CD14-positive monocyte (primary cell): ENCODE data around the gene KHDRBS1. TPM values are rescaled to one million over a fixed set of nuclear protein-coding genes. Genes with fewer than 3 reads are reported as not detected.

Source experiments
- DNase-seq, 3 donors: peaks; one replicate each; pipeline ENCODE4 v3.0.0-alpha.2; 2011 to 2022
- H2AFZ ChIP-seq: 2 replicates; pipeline ENCODE4 v1.6.0; 2012; ENCODE audit warnings: mild to moderate bottlenecking, low read depth, low read length, inconsistent platforms; ENCODE audit not compliant: insufficient read depth, poor library complexity, severe bottlenecking
- H3K27ac ChIP-seq, 2 donors: 1 replicate in 1 of 2; 2 replicates in 1 of 2; pipeline ENCODE4 v1.5.1; 2012 to 2013; ENCODE audit warnings: low read length in 2 of 2, control low read depth in 1 of 2, inconsistent platforms in 1 of 2, low read depth in 1 of 2, mild to moderate bottlenecking in 1 of 2
- H3K27me3 ChIP-seq, 2 donors: one replicate each; pipeline versions ENCODE4 v1.6.0 to v1.6.1; 2011 to 2013; ENCODE audit warnings: low read length in 2 of 2; ENCODE audit not compliant: control insufficient read depth in 2 of 2, insufficient read depth in 2 of 2
- H3K36me3 ChIP-seq, 2 donors: replicated peaks in 1 of 2; 1 replicate in 1 of 2; 2 replicates in 1 of 2; pipeline versions ENCODE4 v1.5.1 to v1.6.1; 2012 to 2013; ENCODE audit warnings: low read length in 2 of 2, control low read depth in 1 of 2, inconsistent platforms in 1 of 2, mild to moderate bottlenecking in 1 of 2; ENCODE audit not compliant: insufficient read depth in 2 of 2, control insufficient read depth in 1 of 2
- H3K4me1 ChIP-seq, 2 donors: 1 replicate in 1 of 2; 2 replicates in 1 of 2; pipeline versions ENCODE4 v1.5.1 to v1.6.1; 2012 to 2013; ENCODE audit warnings: low read length in 2 of 2, control low read depth in 1 of 2, inconsistent platforms in 1 of 2, mild to moderate bottlenecking in 1 of 2, moderate library complexity in 1 of 2; ENCODE audit not compliant: insufficient read depth in 2 of 2, control insufficient read depth in 1 of 2
- H3K4me2 ChIP-seq: replicated peaks from 2 replicates; pipeline ENCODE3; 2012; ENCODE audit warnings: low read length, moderate library complexity, mild to moderate bottlenecking; ENCODE audit not compliant: poor library complexity, severe bottlenecking; ENCODE audit errors: extremely low read depth
- H3K4me3 ChIP-seq, 3 experiments: fragments of 200-600 bp in 1 of 3; sonication (generic) in 1 of 3; replicated peaks in 1 of 3; 1 replicate in 2 of 3; 2 replicates in 1 of 3; pipeline ENCODE4 v1.5.1; 2011 to 2013; ENCODE audit warnings: low read length in 3 of 3, mild to moderate bottlenecking in 3 of 3, control low read depth in 2 of 3, low read depth in 2 of 3, inconsistent platforms in 1 of 3, moderate library complexity in 1 of 3
- H3K79me2 ChIP-seq: 2 replicates; pipeline ENCODE4 v1.6.0; 2012; ENCODE audit warnings: mild to moderate bottlenecking, control low read depth, inconsistent platforms, low read length, moderate library complexity; ENCODE audit not compliant: insufficient read depth
- H3K9ac ChIP-seq: 2 replicates; pipeline ENCODE4 v1.6.0; 2017; ENCODE audit warnings: low read length, mild to moderate bottlenecking; ENCODE audit not compliant: insufficient read depth, poor library complexity, severe bottlenecking
- H3K9me3 ChIP-seq, 2 donors: replicated peaks in 1 of 2; 1 replicate in 1 of 2; 2 replicates in 1 of 2; pipeline versions ENCODE4 v1.5.1 to v1.6.1; 2012 to 2013; ENCODE audit warnings: low read length in 2 of 2, control low read depth in 1 of 2; ENCODE audit not compliant: control insufficient read depth in 1 of 2, insufficient read depth in 1 of 2
- H4K20me1 ChIP-seq: 2 replicates; pipeline ENCODE4 v1.6.0; 2012; ENCODE audit warnings: mild to moderate bottlenecking, low read length, control low read depth, moderate library complexity; ENCODE audit not compliant: insufficient read depth
- H3K27ac Mint-ChIP-seq, 7 donors: one replicate each; pipeline ENCODE4 v1.8.0; 2020; ENCODE audit warnings: mild to moderate bottlenecking in 7 of 7, mixed read lengths in 7 of 7, moderate library complexity in 6 of 7, inconsistent platforms in 2 of 7
- H3K27me3 Mint-ChIP-seq, 3 donors: one replicate each; pipeline ENCODE4 v1.8.0; 2021 to 2022; ENCODE audit warnings: low read depth in 3 of 3, mild to moderate bottlenecking in 3 of 3, mixed read lengths in 3 of 3, moderate library complexity in 3 of 3, inconsistent platforms in 1 of 3
- H3K36me3 Mint-ChIP-seq, 2 donors: one replicate each; pipeline ENCODE4 v1.8.0; 2020; ENCODE audit warnings: mixed read lengths in 2 of 2, inconsistent platforms in 1 of 2, mild to moderate bottlenecking in 1 of 2
- H3K4me1 Mint-ChIP-seq: one replicate; pipeline ENCODE4 v1.8.0; 2020; ENCODE audit warnings: mild to moderate bottlenecking, mixed read lengths
- H3K4me3 Mint-ChIP-seq, 2 donors: one replicate each; pipeline ENCODE4 v1.8.0; 2020; ENCODE audit warnings: mild to moderate bottlenecking in 2 of 2, mixed read lengths in 2 of 2, moderate library complexity in 1 of 2
- H3K9me3 Mint-ChIP-seq, 7 donors: one replicate each; pipeline ENCODE4 v1.8.0; 2020 to 2022; ENCODE audit warnings: mixed read lengths in 7 of 7, mild to moderate bottlenecking in 6 of 7, moderate library complexity in 6 of 7, inconsistent platforms in 2 of 7
- WGBS: methylation state at CpG from one replicate; pipeline ENCODE4 v1.1.5; 2013; ENCODE audit warnings: missing lambda C conversion rate; ENCODE audit not compliant: insufficient coverage; 5-methylcytosine and 5-hydroxymethylcytosine counted together
- intact Hi-C, 2 donors: fragments of 100-400 bp; cut with micrococcal nuclease; formaldehyde crosslinking; loops; one replicate each; pipeline versions ENCODE4 v1.15.0 to v1.15.1; 2023
- polyA plus RNA-seq, 3 donors: library from polyadenylated mRNA; depleted of rRNA in 1 of 3; unstranded in 2 of 3; stranded (reverse) in 1 of 3; fragments of 300-500 nt in 2 of 3; fragments of >200 nt in 1 of 3; fragmentation: Illumina TruSeq in 2 of 3; gene quantifications; 1 replicate in 2 of 3; 2 replicates in 1 of 3; pipeline ENCODE4 v1.2.3, GENCODE V29; 2012 to 2021
- TF ChIP-seq, protein P1 (sequence below): fragments of 200-600 bp; IDR thresholded peaks from one replicate; pipeline ENCODE4 v1.8.0; 2022; ENCODE audit warnings: antibody characterized with exemption, mild to moderate bottlenecking

Gene KHDRBS1
- polyA plus RNA-seq, 3 donors = 40.7 to 65.6 (median 51.6) TPM

DNA sequence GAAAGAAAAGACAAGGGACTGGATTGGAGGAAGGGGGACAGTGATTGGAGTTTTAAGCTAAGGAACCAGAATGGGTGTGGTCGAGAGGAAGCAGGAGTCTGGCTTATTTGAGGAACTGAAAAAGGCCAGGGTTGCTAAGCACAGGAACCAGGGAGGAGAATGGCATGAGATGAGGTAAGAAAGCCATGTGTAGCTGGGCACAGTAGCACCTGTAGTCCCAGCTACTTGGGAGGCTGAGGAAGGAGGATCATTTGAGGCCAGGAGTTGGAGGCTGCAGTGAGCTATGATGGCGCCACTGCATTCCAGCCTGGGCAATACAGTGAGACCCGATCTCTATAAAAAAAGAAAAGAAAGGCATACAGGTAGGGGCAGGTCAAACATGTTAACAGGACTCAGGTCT lies 8.1 kb upstream of the KHDRBS1 start:
- Mint-ChIP-seq H3K4me1 (peaks cover 33% of the 10 kb centered on the region), H3K9me3 (peaks cover 0 to 5% (median 0%) of the 10 kb centered on the region in 7 donors), H3K36me3 (no peaks in the 10 kb centered on the region), H3K4me3 (peak overlapping the region in 1 of 2 donors; percentile 66), H3K27me3 (peaks cover 0 to 3% (median 1%) of the 10 kb centered on the region in 3 donors), H3K27ac (peak overlapping the region; percentile 18 to 91 (median 81))
- no peaks in the 10 kb centered on the region for H3K36me3 ChIP-seq
- H2AFZ ChIP-seq = no peak overlapping the region
- H3K27me3 ChIP-seq = no peaks in the 10 kb centered on the region
- no peak overlapping the region for H3K9ac ChIP-seq
- H3K4me2 ChIP-seq = peak overlapping the region; percentile 37
- peak overlapping the region in 1 of 2 donors; percentile 27 for H3K27ac ChIP-seq
- TF ChIP-seq, protein P1, sequence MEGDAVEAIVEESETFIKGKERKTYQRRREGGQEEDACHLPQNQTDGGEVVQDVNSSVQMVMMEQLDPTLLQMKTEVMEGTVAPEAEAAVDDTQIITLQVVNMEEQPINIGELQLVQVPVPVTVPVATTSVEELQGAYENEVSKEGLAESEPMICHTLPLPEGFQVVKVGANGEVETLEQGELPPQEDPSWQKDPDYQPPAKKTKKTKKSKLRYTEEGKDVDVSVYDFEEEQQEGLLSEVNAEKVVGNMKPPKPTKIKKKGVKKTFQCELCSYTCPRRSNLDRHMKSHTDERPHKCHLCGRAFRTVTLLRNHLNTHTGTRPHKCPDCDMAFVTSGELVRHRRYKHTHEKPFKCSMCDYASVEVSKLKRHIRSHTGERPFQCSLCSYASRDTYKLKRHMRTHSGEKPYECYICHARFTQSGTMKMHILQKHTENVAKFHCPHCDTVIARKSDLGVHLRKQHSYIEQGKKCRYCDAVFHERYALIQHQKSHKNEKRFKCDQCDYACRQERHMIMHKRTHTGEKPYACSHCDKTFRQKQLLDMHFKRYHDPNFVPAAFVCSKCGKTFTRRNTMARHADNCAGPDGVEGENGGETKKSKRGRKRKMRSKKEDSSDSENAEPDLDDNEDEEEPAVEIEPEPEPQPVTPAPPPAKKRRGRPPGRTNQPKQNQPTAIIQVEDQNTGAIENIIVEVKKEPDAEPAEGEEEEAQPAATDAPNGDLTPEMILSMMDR = no peak
- intact Hi-C loops = no loop called here
- H4K20me1 ChIP-seq = no peaks in the 10 kb centered on the region
- peaks cover 34 to 35% of the 10 kb centered on the region in 2 donors for H3K4me1 ChIP-seq
- peak; percentile 66 to 87 (median 84) for DNase-seq
- peak overlapping the region in 1 of 3 experiments; percentile 3 for H3K4me3 ChIP-seq
- H3K79me2 ChIP-seq = no peaks in the 10 kb centered on the region
- no peaks in the 10 kb centered on the region for H3K9me3 ChIP-seq
- 50% methylated on average over 2 of the region's 3 CpGs for WGBS

DNA sequence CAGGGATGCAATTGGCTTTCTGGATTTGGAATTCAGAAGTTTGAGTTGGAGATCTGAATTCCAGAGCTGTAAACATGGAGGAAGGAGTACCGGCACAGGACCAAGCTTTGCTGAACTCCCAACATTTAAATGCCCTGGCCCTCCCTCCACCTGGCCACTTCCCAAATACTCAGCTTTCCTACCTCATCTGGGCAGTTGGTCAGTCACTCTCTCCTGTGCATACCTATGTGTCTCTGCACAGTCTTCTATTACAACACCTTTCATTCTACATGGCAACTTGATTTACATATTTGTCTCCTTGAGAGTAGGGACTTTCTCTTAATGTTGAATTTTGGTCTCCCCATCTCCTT lies 6.1 kb upstream of the KHDRBS1 start:
- H4K20me1 ChIP-seq = no peaks in the 10 kb centered on the region
- no peaks in the 10 kb centered on the region for H3K9me3 ChIP-seq
- no peaks in the 10 kb centered on the region for H3K79me2 ChIP-seq
- H3K27ac ChIP-seq = peak overlapping the region in 1 of 2 donors; percentile 51
- Mint-ChIP-seq H3K9me3 (peaks cover 0 to 5% (median 0%) of the 10 kb centered on the region in 7 donors), H3K27ac (peak overlapping the region in 1 of 7 donors; percentile 41), H3K36me3 (no peaks in the 10 kb centered on the region), H3K27me3 (peaks cover 0 to 3% (median 1%) of the 10 kb centered on the region in 3 donors), H3K4me3 (no peak overlapping the region), H3K4me1 (peaks cover 34% of the 10 kb centered on the region)
- peak overlapping the region; percentile 46 for H2AFZ ChIP-seq
- intact Hi-C loops = no loop called here
- H3K9ac ChIP-seq = no peak overlapping the region
- no peaks in the 10 kb centered on the region for H3K36me3 ChIP-seq
- TF ChIP-seq, protein P1 = no peak
- no CpG with 5 or more reads among the region's 1 CpG for WGBS
- no peak for DNase-seq
- no peak overlapping the region for H3K4me3 ChIP-seq
- no peaks in the 10 kb centered on the region for H3K27me3 ChIP-seq
- peaks cover 36 to 39% of the 10 kb centered on the region in 2 donors for H3K4me1 ChIP-seq
- H3K4me2 ChIP-seq = no peak overlapping the region
